Effector memory CD4-positive, alpha-beta T cell (primary cell): ENCODE data around the gene MPV17L.
"Not testable (repeated sequence)": the region's sequence is repeated elsewhere in the genome, so short reads cannot be mapped to it uniquely, and the experiment has no call there.

ENCODE experiments used
- DNase-seq, 3 donors: peaks; one replicate each; pipeline ENCODE4 v3.0.0-alpha.2; 2020
- H3K27ac ChIP-seq: 2 replicates; pipeline ENCODE4 v1.7.0; 2013; ENCODE audit warnings: mild to moderate bottlenecking, low read length, moderate library complexity; ENCODE audit not compliant: insufficient read depth, poor library complexity, severe bottlenecking
- H3K27me3 ChIP-seq: replicated peaks from 2 replicates; pipeline ENCODE4 v1.7.0; 2013; ENCODE audit warnings: mild to moderate bottlenecking, low read length; ENCODE audit not compliant: insufficient read depth, control insufficient read depth, poor library complexity, severe bottlenecking
- H3K36me3 ChIP-seq: 2 replicates; pipeline ENCODE4 v1.7.0; 2013; ENCODE audit warnings: mild to moderate bottlenecking, low read length, moderate library complexity; ENCODE audit not compliant: control insufficient read depth, insufficient read depth
- H3K4me1 ChIP-seq: 2 replicates; pipeline ENCODE4 v1.7.0; 2013; ENCODE audit warnings: low read length, mild to moderate bottlenecking; ENCODE audit not compliant: control insufficient read depth, insufficient read depth, poor library complexity, severe bottlenecking
- H3K4me3 ChIP-seq: 2 replicates; pipeline ENCODE4 v1.7.0; 2013; ENCODE audit warnings: low read length, low read depth, mild to moderate bottlenecking; ENCODE audit not compliant: insufficient read depth, poor library complexity, severe bottlenecking
- H3K9me3 ChIP-seq: 2 replicates; pipeline ENCODE4 v1.7.0; 2013; ENCODE audit warnings: mild to moderate bottlenecking, low read length, moderate library complexity; ENCODE audit not compliant: control insufficient read depth

The MPV17L gene

GRCh38 chr16:15404792-15405191, 9.2 kb downstream of the MPV17L start:
- H3K9me3 ChIP-seq: no peaks in the 10 kb centered on the region
- DNase-seq: no peak
- no peaks in the 10 kb centered on the region for H3K36me3 ChIP-seq
- no peak overlapping the region for H3K4me3 ChIP-seq
- H3K27me3 ChIP-seq: no peaks in the 10 kb centered on the region
- no peaks in the 10 kb centered on the region for H3K4me1 ChIP-seq
- no peak overlapping the region for H3K27ac ChIP-seq

- DNase-seq, H3K27me3 ChIP-seq, H3K4me3 ChIP-seq, H3K4me1 ChIP-seq, H3K27ac ChIP-seq, H3K9me3 ChIP-seq, H3K36me3 ChIP-seq: not testable (repeated sequence)
These were observed 12.2 kb downstream of the MPV17L start for GRCh38 chr16:15407756-15408155.

- not testable (repeated sequence) for DNase-seq, H3K4me1 ChIP-seq, H3K9me3 ChIP-seq, H3K4me3 ChIP-seq, H3K27ac ChIP-seq, H3K36me3 ChIP-seq, H3K27me3 ChIP-seq
These were observed 13.9 kb downstream of the MPV17L start for GRCh38 chr16:15409476-15409875.

- Histone ChIP-seq H3K4me1 (no peaks in the 10 kb centered on the region), H3K27ac (no peak overlapping the region), H3K36me3 (no peaks in the 10 kb centered on the region), H3K4me3 (no peak overlapping the region), H3K27me3 (peaks cover 2% of the 10 kb centered on the region), H3K9me3 (no peaks in the 10 kb centered on the region)
- no peak for DNase-seq
These were observed 20.0 kb downstream of the MPV17L start for GRCh38 chr16:15415511-15415985.

- no peaks in the 10 kb centered on the region for H3K36me3 ChIP-seq
- no peaks in the 10 kb centered on the region for H3K9me3 ChIP-seq
- H3K27me3 ChIP-seq: no peaks in the 10 kb centered on the region
- no peak for DNase-seq
- H3K27ac ChIP-seq: no peak overlapping the region
- no peak overlapping the region for H3K4me3 ChIP-seq
- no peaks in the 10 kb centered on the region for H3K4me1 ChIP-seq
These were observed 21.6 kb downstream of the MPV17L start for GRCh38 chr16:15417197-15417596.

- Histone ChIP-seq H3K27ac (no peak overlapping the region), H3K9me3 (no peaks in the 10 kb centered on the region), H3K4me3 (no peak overlapping the region), H3K36me3 (no peaks in the 10 kb centered on the region), H3K27me3 (no peaks in the 10 kb centered on the region), H3K4me1 (no peaks in the 10 kb centered on the region)
- DNase-seq: no peak
These were observed 22.7 kb downstream of the MPV17L start for GRCh38 chr16:15418206-15418605.

GRCh38 chr16:15421696-15422095, 26.1 kb downstream of the MPV17L start:
- H3K4me1 ChIP-seq, H3K36me3 ChIP-seq, H3K4me3 ChIP-seq, H3K27ac ChIP-seq, H3K9me3 ChIP-seq, DNase-seq, H3K27me3 ChIP-seq: not testable (repeated sequence)

GRCh38 chr16:15422222-15422621, 26.7 kb downstream of the MPV17L start:
- Histone ChIP-seq H3K4me1 (no peaks in the 10 kb centered on the region), H3K27me3 (no peaks in the 10 kb centered on the region)

GRCh38 chr16:15425861-15426260, 30.3 kb downstream of the MPV17L start:
- Histone ChIP-seq H3K4me1 (no peaks in the 10 kb centered on the region), H3K36me3 (no peaks in the 10 kb centered on the region), H3K9me3 (no peaks in the 10 kb centered on the region), H3K4me3 (no peak overlapping the region), H3K27ac (no peak overlapping the region), H3K27me3 (no peaks in the 10 kb centered on the region)
- no peak for DNase-seq

More at GRCh38 chr16:15422222-15422621, 26.7 kb downstream of the MPV17L start:
- H3K9me3 ChIP-seq: no peaks in the 10 kb centered on the region
- no peak for DNase-seq
- no peak overlapping the region for H3K4me3 ChIP-seq
- no peaks in the 10 kb centered on the region for H3K36me3 ChIP-seq
- no peak overlapping the region for H3K27ac ChIP-seq

GRCh38 chr16:15426796-15427195, 31.2 kb downstream of the MPV17L start:
- no peaks in the 10 kb centered on the region for H3K27me3 ChIP-seq
- H3K4me3 ChIP-seq: no peak overlapping the region
- DNase-seq: no peak

More at GRCh38 chr16:15426796-15427195, 31.2 kb downstream of the MPV17L start:
- H3K27ac ChIP-seq: no peak overlapping the region
- no peaks in the 10 kb centered on the region for H3K36me3 ChIP-seq
- no peaks in the 10 kb centered on the region for H3K9me3 ChIP-seq
- H3K4me1 ChIP-seq: no peaks in the 10 kb centered on the region
